Measurements from ENCODE around the gene NGEF.
A peak's percentile ranks its signal among the peaks of the same experiment; 100 is the strongest.

DNA sequence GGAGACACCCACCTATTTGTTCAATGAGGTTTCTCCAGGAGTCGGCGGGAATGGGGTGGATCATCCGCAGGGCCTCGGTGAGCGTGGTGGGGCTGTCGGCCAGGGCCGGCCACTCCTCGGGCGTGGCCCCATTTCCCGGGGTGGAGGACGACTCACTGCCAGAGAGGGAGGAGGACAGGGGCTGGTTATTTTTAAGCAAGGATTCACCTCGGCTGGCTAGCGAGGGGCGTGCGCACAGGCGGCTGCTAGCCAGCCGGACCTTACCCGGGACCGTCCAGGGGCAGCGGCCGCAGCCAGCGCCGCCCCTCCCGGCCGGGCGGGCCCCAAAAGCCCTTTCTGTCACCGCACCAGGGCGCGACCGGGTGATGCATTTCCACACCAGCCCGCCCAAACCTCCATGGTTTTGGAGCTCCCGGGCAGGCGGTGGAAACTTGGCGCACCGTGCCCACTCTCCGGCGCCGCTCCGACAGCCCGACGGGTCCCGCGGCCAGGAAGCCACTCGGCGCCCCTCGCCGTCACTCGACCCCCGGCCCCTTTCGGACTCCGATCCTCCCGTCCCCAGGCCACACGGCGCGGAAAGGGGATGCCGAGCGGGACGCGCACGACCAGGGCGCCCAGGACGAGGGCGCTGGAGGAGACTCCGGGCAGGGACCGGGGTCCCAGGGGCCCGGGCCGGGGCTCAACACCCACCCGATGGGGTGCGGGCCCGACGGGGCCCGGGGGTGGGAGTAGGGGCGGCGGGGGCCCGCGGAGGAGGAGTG is 85.8 kb downstream of the NGEF start:
- TF ChIP-seq CTCF (IDR thresholded peaks at IDR 0.05; ENCODE audit: insufficient read depth, low read depth, low read length): no peak
- TF ChIP-seq EZH2 (IDR thresholded peaks at IDR 0.05; ENCODE audit: insufficient read depth, low read length): peak; percentile 89
